Measurements from ENCODE around the gene PBX1.

DNA sequence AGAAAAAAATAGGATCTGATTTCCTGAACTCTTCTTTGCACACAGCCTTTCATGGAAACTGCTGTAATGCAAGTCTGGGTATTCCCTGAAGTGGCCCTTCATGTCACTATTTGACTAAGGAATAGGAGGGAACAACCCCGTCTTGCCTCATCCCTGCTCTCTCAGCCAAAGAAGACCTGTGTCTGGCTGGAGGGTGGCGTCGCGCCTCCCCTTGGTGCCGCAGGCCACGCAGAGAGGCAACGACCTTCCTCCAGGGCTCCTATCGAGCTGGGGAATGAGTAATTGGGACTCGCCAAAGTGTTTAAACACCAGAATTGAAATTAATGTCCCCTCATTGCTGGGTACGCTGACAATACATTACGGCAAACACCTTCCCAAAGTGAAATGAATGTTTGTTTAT is 129.8 kb downstream of the PBX1 start:
- TF ChIP-seq, protein P1, sequence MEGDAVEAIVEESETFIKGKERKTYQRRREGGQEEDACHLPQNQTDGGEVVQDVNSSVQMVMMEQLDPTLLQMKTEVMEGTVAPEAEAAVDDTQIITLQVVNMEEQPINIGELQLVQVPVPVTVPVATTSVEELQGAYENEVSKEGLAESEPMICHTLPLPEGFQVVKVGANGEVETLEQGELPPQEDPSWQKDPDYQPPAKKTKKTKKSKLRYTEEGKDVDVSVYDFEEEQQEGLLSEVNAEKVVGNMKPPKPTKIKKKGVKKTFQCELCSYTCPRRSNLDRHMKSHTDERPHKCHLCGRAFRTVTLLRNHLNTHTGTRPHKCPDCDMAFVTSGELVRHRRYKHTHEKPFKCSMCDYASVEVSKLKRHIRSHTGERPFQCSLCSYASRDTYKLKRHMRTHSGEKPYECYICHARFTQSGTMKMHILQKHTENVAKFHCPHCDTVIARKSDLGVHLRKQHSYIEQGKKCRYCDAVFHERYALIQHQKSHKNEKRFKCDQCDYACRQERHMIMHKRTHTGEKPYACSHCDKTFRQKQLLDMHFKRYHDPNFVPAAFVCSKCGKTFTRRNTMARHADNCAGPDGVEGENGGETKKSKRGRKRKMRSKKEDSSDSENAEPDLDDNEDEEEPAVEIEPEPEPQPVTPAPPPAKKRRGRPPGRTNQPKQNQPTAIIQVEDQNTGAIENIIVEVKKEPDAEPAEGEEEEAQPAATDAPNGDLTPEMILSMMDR (optimal IDR thresholded peaks at IDR 0.05 in 1 of 3, IDR thresholded peaks at IDR 0.05 in 1 of 3, conservative IDR thresholded peaks at IDR 0.05 in 1 of 3; ENCODE audit: extremely low read depth in 1 of 3, insufficient read depth in 2 of 3, low read length in 3 of 3) = no peak
- no peak for TF ChIP-seq EZH2 (IDR thresholded peaks at IDR 0.05; ENCODE audit: low read length)
